Natural killer cell (primary cell): ENCODE results near the gene CNBP. TPM values are rescaled to one million over a fixed set of nuclear protein-coding genes. Genes with fewer than 3 reads are reported as not detected.

Source experiments
- ATAC-seq, 3 donors: fragments of 150-1000 bp in 2 of 3; fragments of 200-7000 bp in 1 of 3; cut with Tn5 transposase; 1 replicate in 1 of 3; 2 replicates in 2 of 3; pipeline ENCODE4 v1.10.0; 2021; ENCODE audit warnings: mild to moderate bottlenecking in 2 of 3, moderate library complexity in 2 of 3
- DNase-seq, 2 donors: peaks; one replicate each; pipeline versions ENCODE4 v3.0.0 to v3.0.0-alpha.2; 2013 to 2021; ENCODE audit warnings: mixed read lengths in 1 of 2
- H3K27ac ChIP-seq: one replicate; pipeline ENCODE4 v1.5.1; 2013; ENCODE audit warnings: mild to moderate bottlenecking, low read length
- H3K27me3 ChIP-seq: one replicate; pipeline ENCODE4 v1.6.1; 2013; ENCODE audit warnings: low read length; ENCODE audit not compliant: control insufficient read depth, insufficient read depth
- H3K36me3 ChIP-seq: one replicate; pipeline ENCODE4 v1.6.1; 2013; ENCODE audit warnings: low read length; ENCODE audit not compliant: control insufficient read depth, insufficient read depth
- H3K4me1 ChIP-seq: one replicate; pipeline ENCODE4 v1.6.1; 2013; ENCODE audit warnings: low read length; ENCODE audit not compliant: control insufficient read depth, insufficient read depth
- H3K4me3 ChIP-seq: one replicate; pipeline ENCODE4 v1.5.1; 2013; ENCODE audit warnings: low read length
- H3K9me3 ChIP-seq: one replicate; pipeline ENCODE4 v1.6.1; 2013; ENCODE audit warnings: low read length; ENCODE audit not compliant: control insufficient read depth, insufficient read depth
- H3K27ac Mint-ChIP-seq, 2 donors: one replicate each; pipeline ENCODE4 v1.8.0; 2022; ENCODE audit warnings: mild to moderate bottlenecking in 2 of 2, mixed read lengths in 2 of 2, moderate library complexity in 1 of 2
- H3K27me3 Mint-ChIP-seq, 2 donors: one replicate each; pipeline ENCODE4 v1.8.0; 2022; ENCODE audit warnings: low read depth in 2 of 2, mixed read lengths in 2 of 2
- H3K36me3 Mint-ChIP-seq: one replicate; pipeline ENCODE4 v1.8.0; 2022; ENCODE audit warnings: mixed read lengths
- H3K4me1 Mint-ChIP-seq, 2 donors: one replicate each; pipeline ENCODE4 v1.8.0; 2022; ENCODE audit warnings: mixed read lengths in 2 of 2
- H3K4me3 Mint-ChIP-seq: one replicate; pipeline ENCODE4 v1.8.0; 2022; ENCODE audit warnings: mild to moderate bottlenecking, moderate library complexity, mixed read lengths
- H3K9me3 Mint-ChIP-seq, 2 donors: one replicate each; pipeline ENCODE4 v1.8.0; 2022; ENCODE audit warnings: mixed read lengths in 2 of 2
- CTCF ChIP-seq: fragments of 200-600 bp; IDR thresholded peaks from one replicate; pipeline ENCODE4 v1.8.0; 2022; ENCODE audit warnings: antibody characterized with exemption
- WGBS: methylation state at CpG from one replicate; pipeline ENCODE4 v1.1.7; 2013; ENCODE audit warnings: missing lambda C conversion rate; ENCODE audit not compliant: insufficient coverage; 5-methylcytosine and 5-hydroxymethylcytosine counted together
- intact Hi-C: fragments of 100-400 bp; cut with micrococcal nuclease; formaldehyde crosslinking; loops from one replicate; pipeline ENCODE4 v1.14.2; 2022
- total RNA-seq, 4 donors: library from RNA; stranded (reverse); fragments of 120-200 nt in 1 of 4; gene quantifications; one replicate each; pipeline versions ENCODE4 v1.2.3 to v1.2.4, GENCODE V29; 2013 to 2022

CNBP gene
- total RNA-seq, 3 donors from 2014 or later (not counting 1 experiment from before 2014, with no cell fraction given), result 202 to 223 (median 211) TPM

- H3K36me3 Mint-ChIP-seq, result peaks cover 18% of the 10 kb centered on the region
- ATAC-seq, result peak; percentile 75 to 77 (median 77)
These were observed 51.4 kb downstream of the CNBP start for GRCh38 chr3:129132097-129132866.

GRCh38 chr3:129131465-129132088 lies 52.1 kb downstream of the CNBP start:
- peaks cover 26 to 38% of the 10 kb centered on the region in 2 donors for H3K4me1 Mint-ChIP-seq
- H3K4me1 ChIP-seq, result peaks cover 6% of the 10 kb centered on the region
- TF ChIP-seq CTCF, result no peak
- no peaks in the 10 kb centered on the region for H3K27me3 Mint-ChIP-seq
- peaks cover 67% of the 10 kb centered on the region for H3K36me3 ChIP-seq
- WGBS, result 95% methylated on average over 2 of the region's 2 CpGs
- ATAC-seq, result peak in 1 of 3 donors; percentile 13
- no peaks in the 10 kb centered on the region for H3K9me3 Mint-ChIP-seq
- intact Hi-C loops, result no loop called here
- H3K27ac ChIP-seq, result no peak overlapping the region
- peaks cover 18% of the 10 kb centered on the region for H3K36me3 Mint-ChIP-seq
- no peak overlapping the region for H3K4me3 Mint-ChIP-seq
- no peaks in the 10 kb centered on the region for H3K9me3 ChIP-seq
- no peak for DNase-seq
- no peaks in the 10 kb centered on the region for H3K27me3 ChIP-seq
- H3K4me3 ChIP-seq, result no peak overlapping the region
- H3K27ac Mint-ChIP-seq, result peak overlapping the region; percentile 77 to 81

More at GRCh38 chr3:129132097-129132866, 51.4 kb downstream of the CNBP start:
- H3K9me3 Mint-ChIP-seq, result no peaks in the 10 kb centered on the region
- peak overlapping the region; percentile 77 to 81 for H3K27ac Mint-ChIP-seq
- Histone ChIP-seq H3K27me3 (no peaks in the 10 kb centered on the region), H3K4me3 (no peak overlapping the region), H3K4me1 (peaks cover 6% of the 10 kb centered on the region), H3K27ac (no peak overlapping the region), H3K36me3 (peaks cover 71% of the 10 kb centered on the region), H3K9me3 (no peaks in the 10 kb centered on the region)
- peak overlapping the region; percentile 73 for H3K4me3 Mint-ChIP-seq
- no peak for TF ChIP-seq CTCF
- DNase-seq, result no peak
- no peaks in the 10 kb centered on the region for H3K27me3 Mint-ChIP-seq
- peaks cover 19 to 31% of the 10 kb centered on the region in 2 donors for H3K4me1 Mint-ChIP-seq
- 74% methylated on average over 5 of the region's 5 CpGs for WGBS
- intact Hi-C loops, result no loop called here

- 98% methylated on average over 13 of the region's 13 CpGs for WGBS
- H3K27ac Mint-ChIP-seq, result no peak overlapping the region
- no peaks in the 10 kb centered on the region for H3K9me3 Mint-ChIP-seq
- H3K4me1 ChIP-seq, result peaks cover 6% of the 10 kb centered on the region
- H3K4me3 ChIP-seq, result no peak overlapping the region
- no peaks in the 10 kb centered on the region for H3K27me3 Mint-ChIP-seq
- no peaks in the 10 kb centered on the region for H3K9me3 ChIP-seq
- H3K27me3 ChIP-seq, result no peaks in the 10 kb centered on the region
- intact Hi-C loops, result no loop called here
- DNase-seq (no peak), ATAC-seq (no peak)
- H3K4me3 Mint-ChIP-seq, result no peak overlapping the region
- no peak overlapping the region for H3K27ac ChIP-seq
- peaks cover 30 to 38% of the 10 kb centered on the region in 2 donors for H3K4me1 Mint-ChIP-seq
- peaks cover 62% of the 10 kb centered on the region for H3K36me3 ChIP-seq
- TF ChIP-seq CTCF, result no peak
- H3K36me3 Mint-ChIP-seq, result peaks cover 18% of the 10 kb centered on the region
These were observed 53.3 kb downstream of the CNBP start for GRCh38 chr3:129130291-129130813.
